ENCODE data around the gene TSPAN13.

The TSPAN13 gene

DNA sequence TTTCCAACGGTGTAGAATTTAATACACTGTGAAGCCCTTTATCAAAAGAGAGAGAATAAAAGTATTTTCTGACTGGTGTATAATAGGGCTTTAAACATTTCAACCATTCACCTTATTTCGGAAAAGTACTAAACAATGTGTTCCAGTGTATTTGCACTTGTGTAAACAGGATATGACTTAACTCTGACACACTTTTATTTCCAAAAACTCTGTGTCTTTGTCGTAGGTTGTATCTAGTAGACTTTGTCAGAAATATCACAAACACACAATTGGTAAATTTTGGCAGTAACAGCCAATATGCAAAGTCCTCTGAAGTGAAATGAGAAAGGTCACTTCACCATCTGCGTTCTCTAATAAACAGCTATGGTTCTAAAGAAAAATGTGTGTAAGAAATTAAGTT, 10.3 kb upstream of the TSPAN13 start:
- DNase-seq (ENCODE audit: low read depth): no peak
- TF ChIP-seq, protein P1, sequence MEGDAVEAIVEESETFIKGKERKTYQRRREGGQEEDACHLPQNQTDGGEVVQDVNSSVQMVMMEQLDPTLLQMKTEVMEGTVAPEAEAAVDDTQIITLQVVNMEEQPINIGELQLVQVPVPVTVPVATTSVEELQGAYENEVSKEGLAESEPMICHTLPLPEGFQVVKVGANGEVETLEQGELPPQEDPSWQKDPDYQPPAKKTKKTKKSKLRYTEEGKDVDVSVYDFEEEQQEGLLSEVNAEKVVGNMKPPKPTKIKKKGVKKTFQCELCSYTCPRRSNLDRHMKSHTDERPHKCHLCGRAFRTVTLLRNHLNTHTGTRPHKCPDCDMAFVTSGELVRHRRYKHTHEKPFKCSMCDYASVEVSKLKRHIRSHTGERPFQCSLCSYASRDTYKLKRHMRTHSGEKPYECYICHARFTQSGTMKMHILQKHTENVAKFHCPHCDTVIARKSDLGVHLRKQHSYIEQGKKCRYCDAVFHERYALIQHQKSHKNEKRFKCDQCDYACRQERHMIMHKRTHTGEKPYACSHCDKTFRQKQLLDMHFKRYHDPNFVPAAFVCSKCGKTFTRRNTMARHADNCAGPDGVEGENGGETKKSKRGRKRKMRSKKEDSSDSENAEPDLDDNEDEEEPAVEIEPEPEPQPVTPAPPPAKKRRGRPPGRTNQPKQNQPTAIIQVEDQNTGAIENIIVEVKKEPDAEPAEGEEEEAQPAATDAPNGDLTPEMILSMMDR (IDR thresholded peaks at IDR 0.05; ENCODE audit: control insufficient read depth, insufficient read depth, low read depth, low read length, missing control alignments): no peak
- no peak overlapping the region for H3K4me3 ChIP-seq (ENCODE audit: control insufficient read depth, low read depth, low read length)

DNA sequence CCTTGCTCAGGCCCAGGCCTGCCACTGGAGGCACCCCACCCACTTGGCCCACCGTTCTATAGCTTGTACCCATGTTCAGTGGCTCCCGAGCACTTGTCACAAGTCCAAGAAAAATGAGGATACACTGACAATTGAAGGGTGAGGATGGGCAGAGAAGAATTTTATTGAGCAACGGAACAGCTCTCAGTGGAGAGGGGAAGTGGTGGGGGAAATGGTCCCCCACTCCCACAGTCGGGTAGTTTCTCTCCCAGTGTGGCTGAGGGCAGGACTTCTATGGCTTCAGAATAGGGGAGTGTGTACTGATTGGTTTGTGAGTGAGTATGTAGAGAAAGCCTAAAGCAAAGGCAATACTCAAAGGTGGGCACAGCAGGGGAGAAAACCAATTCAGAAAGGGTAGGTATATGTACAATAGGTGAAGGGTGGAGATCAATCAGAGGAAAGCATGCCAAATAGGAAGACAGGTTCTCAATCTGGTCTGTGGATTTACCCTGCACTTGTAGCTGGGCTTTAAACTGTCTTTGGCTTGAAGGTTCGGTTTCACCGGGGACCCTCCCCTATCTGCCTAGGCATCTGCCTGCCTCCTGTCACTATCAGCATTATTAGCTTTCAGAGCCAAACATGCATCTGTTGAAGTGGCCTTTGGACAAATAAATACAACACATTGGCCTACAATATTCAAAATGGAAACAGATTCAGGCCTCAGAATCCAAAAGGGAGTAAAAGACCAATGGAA, 8.9 kb upstream of the TSPAN13 start:
- no peak for DNase-seq (ENCODE audit: low read depth)
- no peak overlapping the region for H3K4me3 ChIP-seq (ENCODE audit: control insufficient read depth, low read depth, low read length)
- TF ChIP-seq, protein P1 (IDR thresholded peaks at IDR 0.05; ENCODE audit: control insufficient read depth, insufficient read depth, low read depth, low read length, missing control alignments): no peak

DNA sequence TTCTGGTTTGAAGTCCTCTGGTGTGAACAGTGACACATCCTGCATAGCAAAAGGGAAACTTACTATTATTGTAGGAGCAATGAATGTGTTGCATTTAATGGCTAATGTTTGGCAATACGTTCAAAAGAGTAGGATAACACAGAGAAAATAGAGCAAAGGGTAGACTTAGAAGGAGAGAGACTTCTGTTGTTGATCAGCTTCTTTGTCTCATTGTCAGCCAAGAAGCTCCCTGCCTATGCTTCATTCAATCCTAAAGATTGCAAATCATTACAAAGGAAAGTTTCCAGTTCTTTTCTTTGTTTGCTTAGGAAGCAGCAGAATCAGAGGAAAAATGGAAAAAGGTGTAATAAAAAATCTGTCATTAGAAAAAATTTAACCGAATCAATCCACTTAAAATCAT, 7.9 kb upstream of the TSPAN13 start:
- no peak overlapping the region for H3K4me3 ChIP-seq (ENCODE audit: control insufficient read depth, low read depth, low read length)
- DNase-seq (ENCODE audit: low read depth): no peak
- TF ChIP-seq, protein P1 (IDR thresholded peaks at IDR 0.05; ENCODE audit: control insufficient read depth, insufficient read depth, low read depth, low read length, missing control alignments): no peak

DNA sequence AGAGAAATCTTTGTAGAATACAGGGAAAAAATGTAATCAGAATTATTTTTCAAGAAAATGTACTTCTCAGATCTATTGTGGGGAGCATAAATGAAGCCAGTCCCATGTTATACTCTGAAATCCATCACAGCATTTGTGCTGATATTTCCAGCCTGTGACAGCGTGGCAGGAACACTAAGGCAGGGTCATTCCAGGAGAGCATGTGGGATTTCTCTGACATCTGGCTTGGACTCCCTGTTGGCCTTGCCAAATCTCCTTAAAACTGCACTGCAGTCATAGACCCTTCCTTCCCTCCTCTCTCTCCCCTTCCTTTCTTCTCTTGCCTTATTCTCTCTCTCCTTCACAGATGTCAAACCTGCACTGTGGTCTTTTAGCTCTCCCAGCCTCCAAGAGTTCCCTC, 6.5 kb upstream of the TSPAN13 start:
- TF ChIP-seq, protein P1 (IDR thresholded peaks at IDR 0.05; ENCODE audit: control insufficient read depth, insufficient read depth, low read depth, low read length, missing control alignments): no peak
- H3K4me3 ChIP-seq (ENCODE audit: control insufficient read depth, low read depth, low read length): no peak overlapping the region
- no peak for DNase-seq (ENCODE audit: low read depth)

DNA sequence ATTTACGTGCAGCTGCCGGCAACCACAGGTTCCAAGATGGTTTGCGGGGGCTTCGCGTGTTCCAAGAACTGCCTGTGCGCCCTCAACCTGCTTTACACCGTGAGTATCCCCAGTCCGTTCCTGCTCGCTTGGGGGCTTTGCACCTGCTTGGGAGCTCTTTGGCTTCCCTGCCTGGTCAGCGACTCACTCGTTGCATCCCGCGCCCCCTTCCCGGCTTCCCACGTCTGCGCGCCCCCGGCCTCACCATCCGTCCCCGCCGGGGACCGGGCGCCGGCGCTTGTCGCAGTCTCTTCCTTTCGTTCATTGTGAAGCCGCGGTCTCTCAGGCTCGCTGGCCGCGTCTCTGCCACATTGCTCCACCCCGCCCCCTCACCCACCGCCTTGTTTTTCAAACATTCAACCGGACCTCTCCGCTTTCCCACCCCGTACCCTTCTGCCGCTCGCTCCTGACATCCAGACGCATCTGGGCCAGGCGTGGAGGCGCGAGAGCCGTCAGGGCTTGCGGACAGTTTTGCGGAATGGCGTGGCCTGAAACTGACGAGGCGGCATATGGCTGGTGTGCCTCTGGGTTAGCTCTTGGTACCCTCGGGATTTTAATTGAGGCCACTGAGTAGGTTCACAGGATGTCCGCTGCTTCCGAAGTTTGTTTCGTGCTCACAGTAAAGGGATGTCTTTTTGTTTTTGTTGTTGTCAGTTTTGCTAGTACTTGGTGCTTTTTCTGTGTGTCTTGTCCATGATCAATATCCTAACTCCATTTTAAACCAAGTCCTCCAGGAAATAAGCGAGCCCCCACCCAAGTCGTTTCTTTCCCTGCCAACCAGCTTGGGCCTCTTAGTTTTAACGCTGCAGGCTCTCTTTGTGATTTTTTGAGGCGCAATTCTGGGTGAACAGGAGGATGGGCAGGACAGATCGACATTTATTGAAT, 639 bp downstream of the TSPAN13 start:
- peak overlapping the region; percentile 75 for H3K4me3 ChIP-seq (ENCODE audit: control insufficient read depth, low read depth, low read length)
- no peak for DNase-seq (ENCODE audit: low read depth)
- TF ChIP-seq, protein P1 (IDR thresholded peaks at IDR 0.05; ENCODE audit: control insufficient read depth, insufficient read depth, low read depth, low read length, missing control alignments): no peak

DNA sequence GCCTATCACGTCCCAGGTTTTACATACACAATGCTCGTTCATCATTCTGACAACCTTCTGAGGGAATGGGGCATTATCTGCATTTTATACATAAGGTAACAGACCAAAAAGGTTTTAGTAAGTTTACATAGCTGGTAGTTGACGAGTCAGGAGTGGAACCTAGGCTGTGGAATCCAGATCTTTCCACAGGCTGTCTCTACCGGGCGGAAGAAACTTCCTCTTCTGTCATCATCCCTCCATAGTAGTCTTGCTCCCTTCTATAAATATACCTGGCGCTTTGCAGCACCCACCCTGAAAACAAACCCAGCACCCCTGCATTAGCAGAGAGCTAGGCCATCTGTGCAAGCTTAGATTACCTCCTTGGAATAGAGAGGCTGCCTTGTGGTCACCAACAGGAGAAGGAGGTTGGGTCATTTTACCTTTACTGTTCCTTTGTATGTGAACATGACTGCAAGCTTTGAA, 1.3 kb downstream of the TSPAN13 start:
- no peak for DNase-seq (ENCODE audit: low read depth)
- no peak overlapping the region for H3K4me3 ChIP-seq (ENCODE audit: control insufficient read depth, low read depth, low read length)
- TF ChIP-seq, protein P1 (IDR thresholded peaks at IDR 0.05; ENCODE audit: control insufficient read depth, insufficient read depth, low read depth, low read length, missing control alignments): no peak

All from AG09309 (cell line).